Colonic mucosa (tissue), 4 donors: ENCODE results near the gene IL17B. TPM values are rescaled to one million over a fixed set of nuclear protein-coding genes. Genes with fewer than 3 reads are reported as not detected.

Source experiments
- DNase-seq: peaks from one replicate; pipeline ENCODE4 v3.0.0-alpha.2; 2020
- H3K27ac ChIP-seq: fragments of 200-600 bp; one replicate; pipeline ENCODE4 v1.8.0; 2021
- H3K27me3 ChIP-seq: fragments of 200-600 bp; one replicate; pipeline ENCODE4 v1.8.0; 2021
- H3K36me3 ChIP-seq: fragments of 200-600 bp; one replicate; pipeline ENCODE4 v1.8.0; 2021
- H3K4me1 ChIP-seq: fragments of 200-600 bp; one replicate; pipeline ENCODE4 v1.8.0; 2021; ENCODE audit warnings: mild to moderate bottlenecking
- H3K4me3 ChIP-seq: fragments of 200-600 bp; one replicate; pipeline ENCODE4 v1.8.0; 2021
- H3K9ac ChIP-seq, 2 donors: one replicate each; pipeline ENCODE4 v1.7.0; 2013; ENCODE audit warnings: control low read depth in 2 of 2, low read depth in 2 of 2, low read length in 2 of 2
- H3K9me3 ChIP-seq: fragments of 200-600 bp; one replicate; pipeline ENCODE4 v1.8.0; 2021
- intact Hi-C: fragments of 100-400 bp; cut with DNase I; formaldehyde crosslinking; loops from one replicate; pipeline ENCODE4 v1.14.1; 2022
- total RNA-seq, 2 donors: library from RNA; stranded (reverse); fragmentation: NEBNext Ultra II Directional in 1 of 2; extraction: Animal tissue kit (Norgen Biotek cat#: 25700) in 1 of 2; gene quantifications; one replicate each; pipeline ENCODE4 v1.2.1, GENCODE V29; 2021
- TF ChIP-seq, protein P1 (sequence below): fragments of 200-600 bp; IDR thresholded peaks from one replicate; pipeline ENCODE4 v1.8.0; 2022; ENCODE audit warnings: antibody characterized with exemption, mild to moderate bottlenecking
- donor health status: healthy.
- donor health status: DM: no; HTN: no; CAD: no.
- donor health status: DM: no; HTN: no; CAD: no.

The IL17B gene
- total RNA-seq, 2 donors from 2014 or later, result 0.42 TPM; not detected in 1

DNA sequence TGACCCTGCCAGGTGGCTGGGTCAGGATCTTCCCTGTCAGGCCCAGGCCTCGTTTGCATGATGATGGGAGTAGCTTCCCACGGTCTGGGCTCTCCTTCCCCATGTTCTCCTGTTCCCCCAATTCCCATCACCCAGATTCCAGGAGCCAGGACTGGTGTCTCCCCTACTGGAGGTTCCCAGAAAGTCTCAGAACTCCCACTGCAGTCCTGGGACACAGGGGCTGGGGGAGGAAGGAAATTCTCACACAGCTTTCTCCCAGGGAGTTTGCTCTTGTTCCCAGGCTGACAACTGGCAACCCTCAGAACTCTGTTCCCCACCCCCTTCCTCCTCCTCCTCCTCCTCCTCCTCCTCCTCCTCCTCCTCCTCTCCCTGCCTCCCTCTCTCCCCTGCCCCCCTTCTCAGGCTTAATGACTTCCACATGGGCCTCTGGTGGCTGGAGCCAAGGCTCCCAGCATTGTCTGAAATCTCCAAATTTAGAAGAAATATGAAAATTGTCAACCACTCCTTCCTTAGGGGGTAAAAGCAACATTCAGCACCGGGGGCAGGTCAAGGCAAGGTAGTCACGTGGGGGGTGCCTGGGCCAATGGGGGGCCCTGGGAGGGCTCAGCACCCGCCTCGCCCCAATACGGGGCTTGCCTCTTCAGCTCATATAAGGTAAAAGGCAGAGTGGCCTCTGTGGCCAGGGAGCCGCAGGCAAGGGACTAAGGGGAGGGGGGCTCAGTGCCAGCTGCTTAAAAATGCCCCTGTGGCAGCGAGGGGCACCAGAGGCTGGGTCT lies 27.3 kb upstream of the IL17B start:
- H3K9ac ChIP-seq, result peak overlapping the region; percentile 77 to 81

DNA sequence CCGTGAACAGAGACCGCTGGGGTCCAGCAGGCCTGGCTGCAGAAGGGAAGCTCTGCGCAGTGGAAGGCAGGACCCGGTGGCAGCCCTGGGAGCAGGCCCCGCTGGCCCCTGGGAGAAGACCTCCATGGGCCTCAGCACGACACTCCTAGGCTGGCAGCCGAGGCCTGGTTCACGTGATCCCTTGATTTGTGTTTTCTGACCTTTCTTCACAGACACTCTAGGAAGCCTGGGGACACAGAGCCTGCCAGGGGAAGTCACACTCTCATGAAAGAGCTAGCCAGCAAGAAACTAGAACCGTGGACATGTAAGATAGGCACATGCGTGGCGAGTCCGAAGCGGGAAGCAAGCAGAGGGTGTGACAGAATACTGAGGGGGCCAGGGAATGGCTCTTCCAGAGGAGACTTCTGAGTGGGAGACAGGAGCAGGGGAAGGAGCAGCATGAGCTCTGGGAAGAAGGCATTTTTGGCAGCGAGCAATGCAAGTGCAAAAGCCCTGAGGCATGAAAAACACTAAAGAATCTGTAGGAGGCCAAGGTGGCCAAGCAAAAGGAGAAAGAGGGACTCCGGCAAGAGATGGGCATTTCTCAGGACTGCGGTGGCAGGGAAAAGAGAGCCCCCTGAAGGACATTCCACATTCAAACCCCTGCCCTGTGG lies 26.6 kb upstream of the IL17B start:
- H3K4me3 ChIP-seq, result no peak overlapping the region
- no peak for DNase-seq
- peak overlapping the region; percentile 78 for H3K27ac ChIP-seq
- H3K4me1 ChIP-seq, result no peaks in the 10 kb centered on the region
- TF ChIP-seq, protein P1, sequence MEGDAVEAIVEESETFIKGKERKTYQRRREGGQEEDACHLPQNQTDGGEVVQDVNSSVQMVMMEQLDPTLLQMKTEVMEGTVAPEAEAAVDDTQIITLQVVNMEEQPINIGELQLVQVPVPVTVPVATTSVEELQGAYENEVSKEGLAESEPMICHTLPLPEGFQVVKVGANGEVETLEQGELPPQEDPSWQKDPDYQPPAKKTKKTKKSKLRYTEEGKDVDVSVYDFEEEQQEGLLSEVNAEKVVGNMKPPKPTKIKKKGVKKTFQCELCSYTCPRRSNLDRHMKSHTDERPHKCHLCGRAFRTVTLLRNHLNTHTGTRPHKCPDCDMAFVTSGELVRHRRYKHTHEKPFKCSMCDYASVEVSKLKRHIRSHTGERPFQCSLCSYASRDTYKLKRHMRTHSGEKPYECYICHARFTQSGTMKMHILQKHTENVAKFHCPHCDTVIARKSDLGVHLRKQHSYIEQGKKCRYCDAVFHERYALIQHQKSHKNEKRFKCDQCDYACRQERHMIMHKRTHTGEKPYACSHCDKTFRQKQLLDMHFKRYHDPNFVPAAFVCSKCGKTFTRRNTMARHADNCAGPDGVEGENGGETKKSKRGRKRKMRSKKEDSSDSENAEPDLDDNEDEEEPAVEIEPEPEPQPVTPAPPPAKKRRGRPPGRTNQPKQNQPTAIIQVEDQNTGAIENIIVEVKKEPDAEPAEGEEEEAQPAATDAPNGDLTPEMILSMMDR, result no peak
- no peaks in the 10 kb centered on the region for H3K27me3 ChIP-seq
- no peaks in the 10 kb centered on the region for H3K36me3 ChIP-seq
- H3K9me3 ChIP-seq, result no peaks in the 10 kb centered on the region
- intact Hi-C loops, result no loop called here
- peak overlapping the region in 1 of 2 donors; percentile 13 for H3K9ac ChIP-seq

More for the DNA sequence above, 27.3 kb upstream of the IL17B start:
- no peaks in the 10 kb centered on the region for H3K4me1 ChIP-seq
- intact Hi-C loops, result no loop called here
- DNase-seq, result no peak
- no peaks in the 10 kb centered on the region for H3K9me3 ChIP-seq
- no peaks in the 10 kb centered on the region for H3K27me3 ChIP-seq
- H3K27ac ChIP-seq, result peak overlapping the region; percentile 83
- H3K4me3 ChIP-seq, result peak overlapping the region; percentile 35
- no peaks in the 10 kb centered on the region for H3K36me3 ChIP-seq
- TF ChIP-seq, protein P1, result no peak

DNA sequence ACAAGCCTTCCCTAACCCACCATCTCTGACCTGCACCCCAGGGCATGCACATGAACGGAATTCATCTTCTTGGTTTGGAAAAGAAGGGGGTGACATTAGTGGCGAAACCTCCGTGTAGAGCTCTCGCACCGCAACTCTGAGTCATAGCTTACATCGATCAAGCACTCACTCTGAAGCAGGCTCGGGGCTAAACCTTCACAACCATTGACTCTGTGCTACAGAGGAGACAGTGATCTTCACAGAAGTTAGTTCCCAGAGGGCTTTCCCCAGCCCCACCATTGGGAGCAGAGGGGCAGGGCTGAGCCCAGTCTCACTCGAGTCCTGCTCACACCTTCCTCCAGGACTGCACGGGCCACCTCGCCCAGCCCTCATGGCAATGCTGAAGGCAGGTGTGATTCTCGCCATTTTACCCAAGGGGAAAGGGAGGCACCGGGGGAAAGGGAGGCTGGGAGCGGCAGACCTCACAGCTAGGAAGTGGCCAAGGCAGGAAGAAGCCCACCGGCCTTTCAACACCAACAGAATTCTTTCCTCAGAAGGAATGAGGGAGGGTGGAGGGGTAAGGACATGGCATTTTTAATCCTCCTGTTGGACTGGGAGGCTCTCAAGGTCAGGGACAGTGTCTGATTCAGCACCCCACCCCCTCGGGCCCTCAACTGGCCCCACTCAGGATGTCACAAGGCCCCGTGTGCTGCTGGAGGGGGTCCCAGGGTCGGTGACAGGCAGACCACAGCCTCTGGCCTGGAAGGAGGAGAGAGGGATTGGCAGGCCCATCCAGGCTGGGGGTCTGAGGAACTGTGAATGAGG lies 25.9 kb upstream of the IL17B start:
- no peak for DNase-seq
- Histone ChIP-seq H3K9me3 (no peaks in the 10 kb centered on the region), H3K9ac (peak overlapping the region; percentile 13 to 44), H3K36me3 (no peaks in the 10 kb centered on the region), H3K27me3 (no peaks in the 10 kb centered on the region), H3K27ac (peak overlapping the region; percentile 78), H3K4me1 (no peaks in the 10 kb centered on the region), H3K4me3 (no peak overlapping the region)
- intact Hi-C loops, result no loop called here
- TF ChIP-seq, protein P1, result no peak

DNA sequence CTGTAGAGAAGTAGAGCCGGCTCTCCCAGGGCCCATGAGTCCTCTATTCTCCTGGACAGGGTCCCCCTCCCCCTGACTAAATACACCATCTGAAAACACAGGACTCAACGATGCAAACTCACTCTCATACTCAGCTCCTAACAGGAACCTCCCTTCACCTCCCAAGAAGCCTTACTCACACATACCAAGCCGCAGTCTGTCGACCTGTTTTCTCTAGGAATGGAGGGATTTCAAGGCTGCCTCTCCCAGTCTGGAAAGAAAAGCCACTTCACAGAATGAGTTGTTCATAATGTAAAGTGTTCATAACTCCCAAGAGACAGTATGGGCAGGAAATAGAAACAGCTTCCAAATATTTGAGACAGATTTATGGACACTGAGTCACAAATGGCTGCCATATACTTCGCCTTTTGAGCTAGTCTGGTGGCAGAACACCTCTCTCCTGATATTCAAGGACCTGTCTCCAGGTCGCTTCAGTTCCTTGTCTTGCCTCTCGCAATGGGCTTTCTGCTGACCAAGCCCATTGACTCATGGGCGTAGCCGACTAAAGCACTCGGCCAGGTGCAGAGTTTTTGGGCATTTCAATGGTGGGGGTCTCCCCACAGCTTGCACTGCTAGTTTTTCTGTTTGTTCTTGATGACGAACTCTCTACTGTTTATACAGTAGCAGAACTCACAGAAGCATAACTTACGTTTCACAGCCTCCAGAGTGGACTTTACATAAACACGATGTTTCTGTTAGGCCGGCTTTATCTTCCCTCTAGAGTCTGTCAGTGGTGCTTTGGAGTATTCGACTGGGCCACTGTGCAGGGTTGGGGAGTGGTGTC lies 25.0 kb upstream of the IL17B start:
- TF ChIP-seq, protein P1, result no peak
- DNase-seq, result no peak
- H3K27me3 ChIP-seq, result no peaks in the 10 kb centered on the region
- H3K27ac ChIP-seq, result peak overlapping the region; percentile 78
- intact Hi-C loops, result no loop called here
- no peaks in the 10 kb centered on the region for H3K9me3 ChIP-seq
- no peaks in the 10 kb centered on the region for H3K4me1 ChIP-seq
- H3K9ac ChIP-seq, result no peak overlapping the region
- no peak overlapping the region for H3K4me3 ChIP-seq
- H3K36me3 ChIP-seq, result no peaks in the 10 kb centered on the region

DNA sequence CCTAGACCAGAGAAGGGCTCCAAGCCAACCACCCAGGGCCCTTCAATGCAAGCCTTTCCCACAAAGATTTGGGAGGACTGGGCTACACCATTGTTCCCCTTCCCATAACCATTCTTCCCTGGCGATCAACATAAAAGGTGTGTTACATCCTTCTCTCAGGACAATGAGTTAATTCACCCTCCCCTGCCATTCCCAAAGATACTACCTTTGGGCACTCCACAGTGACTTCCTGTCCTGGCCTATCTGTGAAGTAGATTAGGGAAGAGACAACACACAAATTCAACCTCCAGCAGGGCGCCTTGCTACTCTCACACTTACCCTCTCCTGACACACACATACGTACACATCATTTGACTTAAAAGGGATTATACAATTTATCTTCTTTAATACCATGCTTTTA lies 23.2 kb upstream of the IL17B start:
- H3K27me3 ChIP-seq, result no peaks in the 10 kb centered on the region
- H3K27ac ChIP-seq, result no peak overlapping the region
- no peaks in the 10 kb centered on the region for H3K36me3 ChIP-seq
- H3K4me1 ChIP-seq, result no peaks in the 10 kb centered on the region
- TF ChIP-seq, protein P1, result no peak
- no peak overlapping the region for H3K9ac ChIP-seq
- intact Hi-C loops, result no loop called here
- no peak overlapping the region for H3K4me3 ChIP-seq
- H3K9me3 ChIP-seq, result no peaks in the 10 kb centered on the region
- no peak for DNase-seq
